ENCODE data around the gene KRT6B.

DNA sequence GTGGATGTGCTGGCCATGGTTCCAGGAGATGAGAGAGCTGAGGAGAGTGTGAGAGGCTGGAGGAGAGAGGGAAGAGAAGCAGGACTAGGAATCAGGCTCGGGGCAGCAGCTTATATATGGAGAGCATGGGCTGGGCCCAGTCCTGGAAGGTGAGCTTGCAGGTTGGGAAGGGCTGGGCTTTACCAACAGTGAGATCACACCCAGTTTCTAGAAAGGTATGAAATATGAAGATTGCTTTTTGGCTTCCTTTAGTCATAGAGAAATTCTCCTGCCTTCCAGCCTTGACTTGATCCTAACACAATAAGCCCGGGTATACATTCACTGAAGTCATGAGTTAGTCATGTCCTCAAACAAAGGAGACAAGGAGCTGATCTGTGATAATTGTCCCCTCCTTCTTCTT, 41.2 kb upstream of the KRT6B start, which contains the start of gene KRT6A:
- TF ChIP-seq ZNF830 (CRISPR knock-in tag; IDR thresholded peaks at IDR 0.05) (no peak), EZH2 (IDR thresholded peaks at IDR 0.05; ENCODE audit: borderline replicate concordance, low read depth, low read length) (no peak), ZNF140 (CRISPR knock-in tag; IDR thresholded peaks at IDR 0.05) (no peak), RCOR1 (IDR thresholded peaks at IDR 0.05; ENCODE audit: borderline replicate concordance in 1 of 2, low read depth in 2 of 2, low read length in 2 of 2) (no peak), ESRRB (CRISPR knock-in tag; IDR thresholded peaks at IDR 0.05; ENCODE audit: borderline replicate concordance) (no peak)
- TF ChIP-seq, protein P1, sequence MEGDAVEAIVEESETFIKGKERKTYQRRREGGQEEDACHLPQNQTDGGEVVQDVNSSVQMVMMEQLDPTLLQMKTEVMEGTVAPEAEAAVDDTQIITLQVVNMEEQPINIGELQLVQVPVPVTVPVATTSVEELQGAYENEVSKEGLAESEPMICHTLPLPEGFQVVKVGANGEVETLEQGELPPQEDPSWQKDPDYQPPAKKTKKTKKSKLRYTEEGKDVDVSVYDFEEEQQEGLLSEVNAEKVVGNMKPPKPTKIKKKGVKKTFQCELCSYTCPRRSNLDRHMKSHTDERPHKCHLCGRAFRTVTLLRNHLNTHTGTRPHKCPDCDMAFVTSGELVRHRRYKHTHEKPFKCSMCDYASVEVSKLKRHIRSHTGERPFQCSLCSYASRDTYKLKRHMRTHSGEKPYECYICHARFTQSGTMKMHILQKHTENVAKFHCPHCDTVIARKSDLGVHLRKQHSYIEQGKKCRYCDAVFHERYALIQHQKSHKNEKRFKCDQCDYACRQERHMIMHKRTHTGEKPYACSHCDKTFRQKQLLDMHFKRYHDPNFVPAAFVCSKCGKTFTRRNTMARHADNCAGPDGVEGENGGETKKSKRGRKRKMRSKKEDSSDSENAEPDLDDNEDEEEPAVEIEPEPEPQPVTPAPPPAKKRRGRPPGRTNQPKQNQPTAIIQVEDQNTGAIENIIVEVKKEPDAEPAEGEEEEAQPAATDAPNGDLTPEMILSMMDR (IDR thresholded peaks at IDR 0.05 in 2 of 3, conservative IDR thresholded peaks at IDR 0.05 in 1 of 3; ENCODE audit: insufficient read depth in 2 of 3, low read depth in 1 of 3, low read length in 3 of 3) = no peak
